PC-3 (cell line): ENCODE measurements around the gene IL20. TPM values are rescaled to one million over a fixed set of nuclear protein-coding genes. Genes with fewer than 3 reads are reported as not detected.
A peak's percentile ranks its signal among the peaks of the same experiment; 100 is the strongest.

Source experiments
- ATAC-seq: fragments of 200-7000 bp; cut with Tn5 transposase; 2 replicates; pipeline ENCODE4 v1.9.1; 2020; ENCODE audit warnings: mild to moderate bottlenecking, moderate library complexity
- BruUV-seq: library from RNA; stranded (reverse); fragments of 400-500 nt; replicated peaks from 2 replicates; lab custom pipeline; 2021; lab: Mats Ljungman, UMichigan
- CTCF ChIA-PET: fragments of 300-600 bp; sonication (Branson Sonifier 250); formaldehyde crosslinking; loops from one replicate; lab custom pipeline; 2022; ENCODE audit warnings: antibody characterized with exemption; lab: Charles Lee
- POLR2A ChIA-PET: fragments of 300-600 bp; sonication (Branson Sonifier 250); formaldehyde crosslinking; loops from one replicate; lab custom pipeline; 2022; ENCODE audit warnings: antibody characterized with exemption; ENCODE audit not compliant: unreplicated experiment; lab: Charles Lee
- DNase-seq: peaks from one replicate; pipeline ENCODE4 v3.0.0-alpha.2; 2015
- H2AFZ ChIP-seq: fragments of 300-600 bp; sonication (generic); 2 replicates; pipeline ENCODE4 v1.6.0; 2016; ENCODE audit warnings: antibody characterized with exemption, low read length
- H3F3A ChIP-seq: fragments of 300-600 bp; sonication (generic); one replicate; pipeline ENCODE4 v1.6.0; 2017; ENCODE audit warnings: antibody characterized with exemption, low read length, control low read depth, mild to moderate bottlenecking; ENCODE audit not compliant: unreplicated experiment
- H3K27ac ChIP-seq: fragments of 300-600 bp; sonication (generic); 2 replicates; pipeline ENCODE4 v1.5.1; 2016; ENCODE audit warnings: mild to moderate bottlenecking, low read length
- H3K27me3 ChIP-seq: fragments of 300-600 bp; sonication (generic); 2 replicates; pipeline ENCODE4 v1.6.1; 2016; ENCODE audit warnings: low read length, mixed read lengths
- H3K36me3 ChIP-seq: fragments of 300-600 bp; sonication (generic); 2 replicates; pipeline ENCODE4 v1.6.1; 2016; ENCODE audit warnings: low read depth, mixed run types, low read length, mixed read lengths
- H3K4me1 ChIP-seq: fragments of 300-600 bp; sonication (generic); 2 replicates; pipeline ENCODE4 v1.5.1; 2016; ENCODE audit warnings: low read length; ENCODE audit not compliant: insufficient read depth
- H3K4me2 ChIP-seq: fragments of 300-600 bp; sonication (generic); 2 replicates; pipeline ENCODE4 v1.6.0; 2016; ENCODE audit warnings: low read length
- H3K4me3 ChIP-seq: fragments of 300-600 bp; sonication (generic); 2 replicates; pipeline ENCODE4 v1.5.1; 2016; ENCODE audit warnings: mild to moderate bottlenecking, low read length, mixed read lengths
- H3K79me2 ChIP-seq: fragments of 300-600 bp; sonication (generic); 2 replicates; pipeline ENCODE4 v1.6.1; 2017; ENCODE audit warnings: low read length, mixed read lengths
- H3K9ac ChIP-seq: fragments of 300-600 bp; sonication (generic); 2 replicates; pipeline ENCODE4 v1.6.0; 2016; ENCODE audit warnings: mild to moderate bottlenecking, low read length
- H3K9me2 ChIP-seq: fragments of 300-600 bp; sonication (generic); replicated peaks from 2 replicates; pipeline ENCODE4 v1.6.1; 2016; ENCODE audit warnings: mixed run types, low read length, mixed read lengths
- H3K9me3 ChIP-seq: fragments of 300-600 bp; sonication (generic); 2 replicates; pipeline ENCODE4 v1.6.1; 2016; ENCODE audit warnings: low read length, mixed read lengths
- H4K20me1 ChIP-seq: fragments of 300-600 bp; sonication (generic); 2 replicates; pipeline ENCODE4 v1.6.1; 2016; ENCODE audit warnings: low read length, mixed read lengths
- CTCF ChIP-seq: fragments of 300-600 bp; sonication (generic); conservative IDR thresholded peaks from 2 replicates; pipeline ENCODE4 v1.5.1; 2017; ENCODE audit warnings: antibody characterized with exemption, low read depth, mild to moderate bottlenecking, low read length
- EZH2 ChIP-seq: fragments of 300-600 bp; sonication (generic); IDR thresholded peaks from one replicate; pipeline ENCODE4 v1.6.1; 2017; ENCODE audit warnings: antibody characterized with exemption, mild to moderate bottlenecking, low read length; ENCODE audit not compliant: unreplicated experiment
- EZH2phosphoT487 ChIP-seq: fragments of 300-600 bp; sonication (generic); IDR thresholded peaks from 2 replicates; pipeline ENCODE4 v1.6.1; 2018; ENCODE audit warnings: mild to moderate bottlenecking, antibody characterized with exemption, low read length, borderline replicate concordance
- intact Hi-C: fragments of 100-400 bp; cut with micrococcal nuclease; formaldehyde crosslinking; loops from 2 replicates; pipeline ENCODE4 v1.9.0; 2023
- total RNA-seq: library from RNA; depleted of rRNA; stranded (reverse); fragments of >200 nt; gene quantifications from 2 replicates; pipeline ENCODE4 v1.2.3, GENCODE V29; 2014

IL20 gene
- total RNA-seq, 1 experiment from 2014 or later, result not detected

- Histone ChIP-seq H3K9me3 (no peaks in the 10 kb centered on the region), H4K20me1 (no peaks in the 10 kb centered on the region), H3F3A (no peaks in the 10 kb centered on the region), H3K27ac (no peak overlapping the region), H3K36me3 (no peaks in the 10 kb centered on the region), H3K4me1 (no peaks in the 10 kb centered on the region), H3K4me3 (no peak overlapping the region), H3K27me3 (peaks cover 13% of the 10 kb centered on the region; the same call in 1 of the 2 replicates), H2AFZ (no peak overlapping the region), H3K79me2 (no peaks in the 10 kb centered on the region), H3K4me2 (no peak overlapping the region), H3K9me2 (no peaks in the 10 kb centered on the region), H3K9ac (no peak overlapping the region)
- ATAC-seq (peak; percentile 18; the same call in 1 of the 2 replicates), DNase-seq (no peak)
- intact Hi-C loops, result no loop called here
- ChIA-PET POLR2A (no interaction called here), CTCF (interaction anchor here (0.6 kb wide), 1 partner anchor 24 kb away, joined by 5 read pairs; no protein-coding TSS in a partner anchor)
- TF ChIP-seq EZH2, result no peak
- TF ChIP-seq EZH2phosphoT487, result no peak
- no peak for TF ChIP-seq CTCF
- BruUV-seq, result no TSS peak
Observed at GRCh38 chr1:206826394-206826793, 39.0 kb upstream of the IL20 start.

GRCh38 chr1:206828061-206828460 is 37.4 kb upstream of the IL20 start:
- H3K9me2 ChIP-seq, result no peaks in the 10 kb centered on the region
- no peaks in the 10 kb centered on the region for H4K20me1 ChIP-seq
- H3K27ac ChIP-seq, result no peak overlapping the region
- ATAC-seq (no peak), DNase-seq (no peak)
- intact Hi-C loops, result no loop called here
- H3K9ac ChIP-seq, result no peak overlapping the region
- no peaks in the 10 kb centered on the region for H3K9me3 ChIP-seq
- no peak for TF ChIP-seq EZH2
- TF ChIP-seq EZH2phosphoT487, result no peak
- TF ChIP-seq CTCF, result no peak
- ChIA-PET CTCF (no interaction called here), POLR2A (no interaction called here)
- H3K4me3 ChIP-seq, result no peak overlapping the region
- no TSS peak for BruUV-seq
- H3K36me3 ChIP-seq, result no peaks in the 10 kb centered on the region
- no peak overlapping the region for H3K4me2 ChIP-seq
- no peaks in the 10 kb centered on the region for H3F3A ChIP-seq
- H3K4me1 ChIP-seq, result no peaks in the 10 kb centered on the region
- H2AFZ ChIP-seq, result no peak overlapping the region
- no peaks in the 10 kb centered on the region for H3K79me2 ChIP-seq
- H3K27me3 ChIP-seq, result peaks cover 30% of the 10 kb centered on the region

GRCh38 chr1:206828765-206829164 is 36.7 kb upstream of the IL20 start:
- Histone ChIP-seq H3K79me2 (no peaks in the 10 kb centered on the region), H3K9ac (no peak overlapping the region), H3K4me2 (no peak overlapping the region), H3K9me2 (no peaks in the 10 kb centered on the region), H3K27ac (no peak overlapping the region), H3K4me1 (no peaks in the 10 kb centered on the region), H3K27me3 (peaks cover 37% of the 10 kb centered on the region), H3F3A (no peaks in the 10 kb centered on the region), H3K4me3 (no peak overlapping the region), H2AFZ (no peak overlapping the region), H4K20me1 (no peaks in the 10 kb centered on the region), H3K36me3 (no peaks in the 10 kb centered on the region), H3K9me3 (no peaks in the 10 kb centered on the region)
- POLR2A ChIA-PET, result no interaction called here
- no peak for ATAC-seq
- TF ChIP-seq EZH2 (no peak), EZH2phosphoT487 (no peak), CTCF (no peak)
- no peak for DNase-seq
- intact Hi-C loops, result no loop called here
- CTCF ChIA-PET, result no interaction called here
- no TSS peak for BruUV-seq
